Stimulated activated CD8-positive, alpha-beta memory T cell treated with anti-CD3 and anti-CD28 coated beads, Interleukin-4, amount 100 ng/mL, for 48 hours (primary cell): ENCODE data around the gene HOXA3.

ENCODE experiments used
- DNase-seq: peaks from one replicate; pipeline ENCODE4 v3.0.0-alpha.2; 2020

Gene HOXA3

DNA sequence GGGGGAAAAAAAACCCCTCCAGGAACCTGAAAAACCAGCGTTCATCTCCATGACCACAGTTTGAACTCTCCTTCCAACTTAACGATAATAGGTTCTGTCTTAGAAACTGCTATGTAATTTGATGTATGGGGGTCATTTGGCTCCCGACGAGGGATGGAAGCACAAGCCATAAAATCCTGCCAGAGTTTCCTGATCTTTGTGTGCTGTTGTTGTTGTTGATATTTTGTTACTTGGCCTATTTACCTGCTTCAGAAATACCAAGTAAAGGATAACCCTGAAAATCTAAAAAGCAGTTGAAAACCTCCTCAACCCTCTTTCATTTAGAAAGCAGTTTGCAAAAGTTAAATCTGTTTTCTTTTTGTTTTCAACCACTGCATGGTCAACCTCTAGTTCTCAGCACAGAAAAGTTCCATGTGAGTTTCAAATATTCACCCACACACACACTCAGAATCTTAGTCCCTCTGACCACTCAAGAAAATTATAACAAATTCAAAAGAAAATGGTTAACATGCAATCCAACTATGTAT lies 40.6 kb downstream of the HOXA3 start:
- DNase-seq = no peak

GRCh38 chr7:27111042-27111750 lies 41.2 kb downstream of the HOXA3 start:
- DNase-seq = no peak

GRCh38 chr7:27110186-27111031 lies 42.0 kb downstream of the HOXA3 start:
- DNase-seq = no peak

DNA sequence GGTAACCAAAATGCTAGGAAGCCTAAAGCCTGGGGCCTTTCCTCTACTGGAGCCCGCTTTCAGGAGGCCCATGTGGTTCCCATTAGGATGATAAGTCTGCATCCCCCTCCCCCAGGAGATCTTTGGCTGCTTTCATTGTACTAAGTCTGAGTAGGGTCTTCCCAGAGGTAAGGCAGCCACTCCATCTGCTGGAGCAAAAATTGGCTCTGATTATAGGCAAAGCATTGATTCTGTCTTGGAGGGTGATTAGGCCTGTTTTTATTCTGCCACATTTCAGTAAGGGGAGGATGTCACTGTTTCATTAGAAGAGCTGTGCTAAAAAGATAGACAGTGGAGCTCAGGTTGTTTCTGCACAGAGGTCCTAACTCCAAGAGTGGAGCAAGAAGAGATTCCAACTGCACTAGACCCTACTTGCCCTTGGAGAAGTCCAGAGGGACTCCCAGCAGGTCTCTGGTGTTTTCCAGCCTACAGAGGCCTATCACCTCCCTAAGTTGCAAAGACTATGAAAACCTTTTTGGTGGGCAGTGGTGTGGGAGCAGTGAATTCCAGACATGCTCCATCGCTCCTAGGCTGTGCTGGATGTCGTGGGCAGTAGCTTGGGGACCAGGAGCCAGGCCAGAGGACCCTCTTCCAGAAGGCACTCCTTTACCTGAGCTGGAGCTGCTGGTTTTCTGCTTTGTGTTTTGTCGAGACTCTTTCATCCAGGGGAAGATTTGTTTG lies 42.8 kb downstream of the HOXA3 start:
- DNase-seq = no peak

GRCh38 chr7:27108390-27109127 lies 43.8 kb downstream of the HOXA3 start:
- DNase-seq = no peak

- DNase-seq = no peak
Observed at GRCh38 chr7:27107391-27108381, 44.7 kb downstream of the HOXA3 start.

DNA sequence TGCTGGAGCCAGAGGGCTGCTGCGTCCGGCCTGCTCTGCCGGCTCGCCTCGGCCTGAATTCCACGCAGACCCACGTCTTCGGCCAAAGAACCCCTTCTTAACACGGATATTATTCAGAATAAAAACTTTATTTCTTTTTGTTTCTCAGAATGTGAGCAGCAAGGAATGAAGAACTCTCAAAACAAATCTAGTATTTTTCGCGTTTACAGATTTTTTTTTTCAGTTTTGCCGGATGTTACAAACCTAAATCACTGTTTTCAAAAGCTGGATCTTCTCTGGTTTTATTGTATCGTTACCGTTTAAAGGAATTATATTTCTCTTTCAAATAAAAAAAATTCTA lies 45.5 kb downstream of the HOXA3 start:
- no peak for DNase-seq

GRCh38 chr7:27106181-27106900 lies 46.0 kb downstream of the HOXA3 start:
- no peak for DNase-seq

DNA sequence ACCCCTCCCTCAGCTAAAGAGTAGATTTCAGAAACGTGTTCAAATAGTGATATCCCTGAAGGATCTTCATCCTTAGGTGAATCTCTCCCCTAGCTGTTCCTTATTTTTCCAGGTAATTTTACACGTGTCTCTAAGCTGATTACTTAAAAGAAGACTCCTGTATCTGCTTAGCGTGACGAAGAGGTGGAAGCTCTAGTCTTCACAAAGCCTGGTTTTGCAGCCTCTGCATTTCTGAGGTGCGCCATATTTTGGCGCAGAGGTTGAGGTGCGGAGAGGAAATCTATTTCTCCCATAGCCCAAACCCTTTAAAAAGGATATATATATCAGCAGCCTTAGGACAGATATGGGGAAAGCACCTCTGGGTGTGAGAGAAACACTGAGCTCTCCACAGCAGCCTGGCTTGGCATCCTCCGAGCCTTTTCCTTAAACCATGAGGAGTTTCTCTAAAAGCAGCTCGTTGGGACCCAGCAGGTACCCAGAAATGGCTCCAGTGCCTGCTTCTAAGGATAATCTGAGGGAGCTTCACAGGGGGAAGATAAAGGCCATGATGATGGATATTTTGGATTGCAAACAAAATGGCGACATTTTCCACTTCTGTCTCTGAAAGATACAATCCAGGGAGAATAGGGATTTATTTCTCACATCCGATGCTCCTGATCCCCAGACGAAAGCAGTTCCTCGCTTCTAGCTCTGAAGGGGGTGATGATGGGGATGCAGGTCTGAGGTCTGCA lies 46.9 kb downstream of the HOXA3 start:
- DNase-seq = no peak

GRCh38 chr7:27104341-27105058 lies 47.9 kb downstream of the HOXA3 start:
- no peak for DNase-seq

DNA sequence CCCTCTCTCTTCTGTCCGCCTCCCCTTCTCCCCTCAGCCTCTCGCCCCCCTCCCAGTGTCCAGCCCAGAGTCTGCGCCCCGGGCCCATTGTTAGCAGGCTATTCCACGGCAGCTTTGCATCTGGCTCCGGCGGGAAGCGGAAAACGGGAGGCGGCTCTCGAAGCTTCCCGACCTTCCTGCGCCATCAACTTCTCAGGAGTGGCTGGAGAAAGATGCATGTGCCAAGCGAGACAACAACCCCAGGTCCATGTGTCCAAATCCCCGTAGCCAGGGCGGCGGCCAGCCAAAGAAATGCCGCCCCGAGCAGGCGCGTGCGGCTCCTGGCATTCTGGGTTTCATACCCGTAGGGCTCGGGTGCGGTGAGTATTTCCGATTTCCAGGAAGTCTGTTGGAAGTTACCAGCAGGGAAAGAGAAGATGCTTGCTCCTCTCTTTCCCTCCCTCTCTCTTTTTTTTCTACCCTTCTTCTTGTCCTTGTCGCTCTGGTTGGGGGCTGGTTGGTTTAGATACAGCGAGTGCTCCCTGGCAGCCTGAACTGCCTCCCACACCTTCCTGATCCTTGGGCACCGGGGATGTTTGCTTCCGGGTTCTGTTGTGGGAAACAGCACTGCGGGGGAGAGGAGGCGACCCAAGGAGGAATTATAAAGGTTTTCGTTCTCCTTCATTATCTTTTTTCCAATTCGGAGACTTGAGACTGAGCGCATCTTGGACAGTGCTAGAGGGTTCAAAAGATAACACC lies 48.7 kb downstream of the HOXA3 start:
- no peak for DNase-seq

- no peak for DNase-seq
Observed at GRCh38 chr7:27102581-27103442, 49.6 kb downstream of the HOXA3 start, which contains the start of gene HOXA2. Gene HOXA2, minus strand, starts transcription at chr7:27102683. Its CDS starts 183 bp downstream, at chr7:27102500.

DNA sequence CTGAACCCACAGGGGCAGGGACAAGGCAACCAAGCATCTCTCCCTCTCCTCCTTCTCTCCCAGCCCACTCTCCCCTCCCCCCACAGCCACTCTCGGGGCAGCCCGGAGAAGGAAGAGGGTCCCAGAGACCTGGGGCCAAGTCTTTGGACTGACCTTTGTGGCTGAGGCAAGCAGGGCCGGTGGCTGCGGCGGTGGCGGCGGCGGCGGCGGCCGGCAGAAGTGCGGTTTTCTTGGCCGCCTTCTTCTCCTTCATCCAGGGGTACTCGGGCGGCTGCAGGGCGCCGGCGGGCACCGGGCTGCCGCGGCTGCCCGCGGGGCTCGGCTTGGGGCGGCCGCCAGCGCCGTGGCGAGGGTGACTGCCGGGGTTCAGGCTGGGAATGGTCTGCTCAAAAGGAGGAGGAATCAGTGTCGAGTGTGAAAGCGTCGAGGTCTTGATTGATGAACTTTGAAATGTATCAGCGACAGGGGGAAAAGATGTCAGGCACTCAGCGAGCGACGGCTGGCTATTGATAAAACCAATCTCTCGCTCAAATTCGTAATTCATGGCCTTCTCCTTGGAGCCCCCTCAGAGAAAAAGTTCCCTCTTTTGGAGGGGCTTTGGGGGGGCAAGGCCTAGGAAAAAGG lies 50.3 kb downstream of the HOXA3 start:
- no peak for DNase-seq

GRCh38 chr7:27101171-27101956 lies 51.0 kb downstream of the HOXA3 start:
- no peak for DNase-seq

GRCh38 chr7:27100694-27101170 lies 51.7 kb downstream of the HOXA3 start:
- DNase-seq = no peak
